K562 (cell line): ENCODE data around the gene ZNF74. TPM values are rescaled to one million over a fixed set of nuclear protein-coding genes. Genes with fewer than 3 reads are reported as not detected.
A peak's percentile ranks its signal among the peaks of the same experiment; 100 is the strongest.

Experiments
- BRD4 ChIP-seq: fragments of 200-600 bp; sonication (generic); IDR thresholded peaks from 2 replicates; pipeline ENCODE4 v1.6.1; 2017; ENCODE audit warnings: inconsistent platforms
- ELF4 ChIP-seq: fragments of 450-650 bp; formaldehyde crosslinking; IDR thresholded peaks from 2 replicates; pipeline ENCODE4 v1.4.0; 2022; ENCODE audit warnings: missing genetic modification characterization
- GABPB2 ChIP-seq: fragments of 250-450 bp; sonication (Bioruptor Pico); conservative IDR thresholded peaks from 2 replicates; pipeline ENCODE4 v1.5.1; 2021; ENCODE audit warnings: mild to moderate bottlenecking
- MBD2 ChIP-seq: sonication (generic); IDR thresholded peaks from 2 replicates; pipeline ENCODE4 v1.6.1; 2016; ENCODE audit warnings: low read depth, borderline replicate concordance
- MCM3 ChIP-seq: fragments of 450-650 bp; IDR thresholded peaks from 2 replicates; pipeline ENCODE4 v1.6.1; 2016
- SMARCA5 ChIP-seq: fragments of 450-650 bp; IDR thresholded peaks from 2 replicates; pipeline ENCODE4 v1.6.1; 2016
- U2AF1 ChIP-seq: fragments of 200-400 bp; formaldehyde crosslinking; optimal IDR thresholded peaks from 2 replicates; pipeline ENCODE3; 2017; ENCODE audit warnings: mild to moderate bottlenecking, low read depth, low read length, moderate library complexity
- ZBTB1 ChIP-seq: sonication (generic); formaldehyde crosslinking; IDR thresholded peaks from 2 replicates; pipeline ENCODE4 v1.8.1; 2023; ENCODE audit warnings: missing genetic modification reagents, low read depth, mild to moderate bottlenecking, borderline replicate concordance
- ZBTB17 ChIP-seq: fragments of 450-650 bp; formaldehyde crosslinking; IDR thresholded peaks from 2 replicates; pipeline ENCODE4 v1.4.0; 2020; ENCODE audit warnings: mild to moderate bottlenecking
- ZFPM2 ChIP-seq: fragments of 250-450 bp; sonication (Bioruptor Pico); IDR thresholded peaks from 2 replicates; pipeline ENCODE4 v1.5.1; 2022; ENCODE audit warnings: mild to moderate bottlenecking
- ZNF407 ChIP-seq: fragments of 450-650 bp; IDR thresholded peaks from 2 replicates; pipeline ENCODE4 v1.6.1; 2016; ENCODE audit warnings: low read depth
- ZNF75A ChIP-seq: fragments of 450-650 bp; formaldehyde crosslinking; IDR thresholded peaks from 2 replicates; pipeline ENCODE4 v1.4.0; 2020; ENCODE audit warnings: mild to moderate bottlenecking
- polyA plus RNA-seq, 8 experiments: library from polyadenylated mRNA; depleted of rRNA in 4 of 8; stranded (reverse) in 5 of 8; unstranded in 3 of 8; fragments of >200 nt; fragmentation: Nextera tagmentation in 2 of 8; fragmentation: Illumina TruSeq in 1 of 8; extraction: Ambion mirVana in 2 of 8; extraction: Trizol in 1 of 8; gene quantifications; 2 replicates each; pipeline versions ENCODE4 v1.2.1 to v1.2.3, GENCODE V29; 2011 to 2014; ENCODE audit warnings: inconsistent platforms in 1 of 8, missing spikeins in 1 of 8
- total RNA-seq, 7 experiments: library from RNA; depleted of rRNA in 6 of 7; stranded (reverse); fragments of >200 nt in 6 of 7; fragmentation: Illumina TruSeq in 2 of 7; extraction: Trizol in 2 of 7; gene quantifications; 2 replicates each; pipeline versions ENCODE4 v1.2.1 to v1.2.3, GENCODE V29; 2011 to 2021; ENCODE audit warnings: low replicate concordance in 1 of 7
- TF ChIP-seq, protein P1 (sequence below): fragments of 450-650 bp; formaldehyde crosslinking; IDR thresholded peaks from 2 replicates; pipeline ENCODE4 v1.4.0; 2020; ENCODE audit warnings: mild to moderate bottlenecking, mixed read lengths
- TF ChIP-seq, protein P2 (sequence below): fragments of 450-650 bp; IDR thresholded peaks from 2 replicates; pipeline ENCODE4 v1.6.1; 2016; ENCODE audit warnings: antibody characterized with exemption
- TF ChIP-seq, protein P3 (sequence below): IDR thresholded peaks from 2 replicates; pipeline ENCODE4 v1.6.1; 2014; ENCODE audit warnings: antibody characterized with exemption
- TF ChIP-seq, protein P4 (sequence below): IDR thresholded peaks from 2 replicates; pipeline ENCODE4 v1.6.1; 2016; ENCODE audit warnings: missing genetic modification characterization, missing compliant biosample characterization

The ZNF74 gene
- total and polyA plus RNA-seq, 9 of the 15 experiments (the other 6 are each of a cell fraction or from before 2014, with no cell fraction given) = 2.4 to 53.5 (median 31.5) TPM

- TF ChIP-seq, protein P1, sequence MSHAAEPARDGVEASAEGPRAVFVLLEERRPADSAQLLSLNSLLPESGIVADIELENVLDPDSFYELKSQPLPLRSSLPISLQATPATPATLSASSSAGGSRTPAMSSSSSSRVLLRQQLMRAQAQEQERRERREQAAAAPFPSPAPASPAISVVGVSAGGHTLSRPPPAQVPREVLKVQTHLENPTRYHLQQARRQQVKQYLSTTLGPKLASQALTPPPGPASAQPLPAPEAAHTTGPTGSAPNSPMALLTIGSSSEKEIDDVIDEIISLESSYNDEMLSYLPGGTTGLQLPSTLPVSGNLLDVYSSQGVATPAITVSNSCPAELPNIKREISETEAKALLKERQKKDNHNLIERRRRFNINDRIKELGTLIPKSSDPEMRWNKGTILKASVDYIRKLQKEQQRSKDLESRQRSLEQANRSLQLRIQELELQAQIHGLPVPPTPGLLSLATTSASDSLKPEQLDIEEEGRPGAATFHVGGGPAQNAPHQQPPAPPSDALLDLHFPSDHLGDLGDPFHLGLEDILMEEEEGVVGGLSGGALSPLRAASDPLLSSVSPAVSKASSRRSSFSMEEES (CRISPR knock-in tag) = no peak
- no peak for TF ChIP-seq ZFPM2 (CRISPR knock-in tag)
- TF ChIP-seq, protein P2, sequence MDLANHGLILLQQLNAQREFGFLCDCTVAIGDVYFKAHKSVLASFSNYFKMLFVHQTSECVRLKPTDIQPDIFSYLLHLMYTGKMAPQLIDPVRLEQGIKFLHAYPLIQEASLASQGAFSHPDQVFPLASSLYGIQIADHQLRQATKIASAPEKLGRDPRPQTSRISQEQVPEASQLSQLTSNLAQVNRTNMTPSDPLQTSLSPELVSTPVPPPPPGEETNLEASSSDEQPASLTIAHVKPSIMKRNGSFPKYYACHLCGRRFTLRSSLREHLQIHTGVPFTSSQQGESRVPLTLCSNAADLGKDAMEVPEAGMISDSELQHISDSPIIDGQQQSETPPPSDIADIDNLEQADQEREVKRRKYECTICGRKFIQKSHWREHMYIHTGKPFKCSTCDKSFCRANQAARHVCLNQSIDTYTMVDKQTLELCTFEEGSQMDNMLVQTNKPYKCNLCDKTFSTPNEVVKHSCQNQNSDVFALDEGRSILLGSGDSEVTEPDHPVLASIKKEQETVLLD = no peak
- TF ChIP-seq ZNF75A (CRISPR knock-in tag) = no peak
- TF ChIP-seq ELF4 (CRISPR knock-in tag) = 0 out of 2 replicates have a peak, but pooled peaks have one; percentile 40
- TF ChIP-seq ZBTB17 (CRISPR knock-in tag) = no peak
- TF ChIP-seq SMARCA5 = no peak
- no peak for TF ChIP-seq ZBTB1 (CRISPR knock-in tag)
- TF ChIP-seq MCM3 = no peak
- 0 out of 2 replicates have a peak, but pooled peaks have one; percentile 18 for TF ChIP-seq MBD2
- TF ChIP-seq U2AF1 = no peak
- TF ChIP-seq, protein P3, sequence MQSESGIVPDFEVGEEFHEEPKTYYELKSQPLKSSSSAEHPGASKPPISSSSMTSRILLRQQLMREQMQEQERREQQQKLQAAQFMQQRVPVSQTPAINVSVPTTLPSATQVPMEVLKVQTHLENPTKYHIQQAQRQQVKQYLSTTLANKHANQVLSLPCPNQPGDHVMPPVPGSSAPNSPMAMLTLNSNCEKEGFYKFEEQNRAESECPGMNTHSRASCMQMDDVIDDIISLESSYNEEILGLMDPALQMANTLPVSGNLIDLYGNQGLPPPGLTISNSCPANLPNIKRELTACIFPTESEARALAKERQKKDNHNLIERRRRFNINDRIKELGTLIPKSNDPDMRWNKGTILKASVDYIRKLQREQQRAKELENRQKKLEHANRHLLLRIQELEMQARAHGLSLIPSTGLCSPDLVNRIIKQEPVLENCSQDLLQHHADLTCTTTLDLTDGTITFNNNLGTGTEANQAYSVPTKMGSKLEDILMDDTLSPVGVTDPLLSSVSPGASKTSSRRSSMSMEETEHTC = no peak
- no peak for TF ChIP-seq BRD4
- peak; percentile 45; the same call in 1 of the 2 replicates for TF ChIP-seq GABPB2 (CRISPR knock-in tag)
- TF ChIP-seq ZNF407 = no peak
- TF ChIP-seq, protein P4, sequence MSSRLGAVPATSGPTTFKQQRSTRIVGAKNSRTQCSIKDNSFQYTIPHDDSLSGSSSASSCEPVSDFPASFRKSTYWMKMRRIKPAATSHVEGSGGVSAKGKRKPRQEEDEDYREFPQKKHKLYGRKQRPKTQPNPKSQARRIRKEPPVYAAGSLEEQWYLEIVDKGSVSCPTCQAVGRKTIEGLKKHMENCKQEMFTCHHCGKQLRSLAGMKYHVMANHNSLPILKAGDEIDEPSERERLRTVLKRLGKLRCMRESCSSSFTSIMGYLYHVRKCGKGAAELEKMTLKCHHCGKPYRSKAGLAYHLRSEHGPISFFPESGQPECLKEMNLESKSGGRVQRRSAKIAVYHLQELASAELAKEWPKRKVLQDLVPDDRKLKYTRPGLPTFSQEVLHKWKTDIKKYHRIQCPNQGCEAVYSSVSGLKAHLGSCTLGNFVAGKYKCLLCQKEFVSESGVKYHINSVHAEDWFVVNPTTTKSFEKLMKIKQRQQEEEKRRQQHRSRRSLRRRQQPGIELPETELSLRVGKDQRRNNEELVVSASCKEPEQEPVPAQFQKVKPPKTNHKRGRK (tag) = no peak
Measured at GRCh38 chr22:20434773-20435172, 40.8 kb downstream of the ZNF74 start (continued).
